ENCODE data around the gene CPNE6. TPM values are rescaled to one million over a fixed set of nuclear protein-coding genes. Genes with fewer than 3 reads are reported as not detected.
A peak's percentile ranks its signal among the peaks of the same experiment; 100 is the strongest.

The CPNE6 gene
- polyA plus RNA-seq, 1 experiment: not detected

DNA sequence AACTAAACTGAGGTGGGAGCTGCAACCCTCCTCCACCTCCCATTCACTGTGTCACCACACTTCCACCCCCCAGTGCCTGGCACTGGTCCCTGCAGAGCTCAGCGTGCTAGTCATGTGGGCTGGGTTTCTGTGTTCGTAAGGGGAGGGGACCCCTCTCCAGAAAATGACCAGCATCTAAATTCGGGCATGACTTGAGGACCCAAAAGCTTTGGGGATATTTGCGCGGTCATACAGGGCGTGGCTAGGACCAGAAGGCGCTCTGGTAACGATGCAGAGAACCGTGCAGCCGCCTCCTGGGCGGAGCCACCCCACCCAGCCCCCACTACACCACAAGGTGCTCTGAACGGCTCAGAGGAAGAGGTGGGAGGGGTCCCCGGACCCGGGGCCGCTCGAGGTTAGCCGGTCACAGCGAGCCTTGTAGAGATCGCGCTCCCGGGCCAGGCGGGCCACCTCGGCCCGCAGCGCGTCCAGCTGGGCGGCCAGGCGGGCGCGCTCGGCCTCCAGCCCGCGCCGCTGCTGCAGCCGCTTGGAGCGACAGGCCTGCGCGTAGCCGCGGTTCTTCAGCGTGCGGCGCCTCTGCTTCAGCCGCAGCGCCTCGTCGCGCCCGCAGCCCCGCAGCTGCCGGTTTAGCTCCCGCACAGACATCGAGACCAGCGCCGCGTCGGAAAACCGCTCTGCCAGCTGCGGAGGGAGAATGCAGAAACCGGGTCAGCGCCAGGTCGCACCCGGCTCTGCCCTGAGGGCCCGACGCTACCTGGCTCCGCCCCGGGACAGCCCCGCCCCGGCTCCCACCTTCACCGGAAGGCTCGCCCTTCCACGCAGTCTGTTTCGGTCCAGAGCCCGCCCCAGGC, 9.8 kb downstream of the CPNE6 start:
- no peak for DNase-seq (ENCODE audit: low read depth, low spot score)
- H3K27ac ChIP-seq (ENCODE audit: low read depth, low read length): no peak overlapping the region
- TF ChIP-seq, protein P1, sequence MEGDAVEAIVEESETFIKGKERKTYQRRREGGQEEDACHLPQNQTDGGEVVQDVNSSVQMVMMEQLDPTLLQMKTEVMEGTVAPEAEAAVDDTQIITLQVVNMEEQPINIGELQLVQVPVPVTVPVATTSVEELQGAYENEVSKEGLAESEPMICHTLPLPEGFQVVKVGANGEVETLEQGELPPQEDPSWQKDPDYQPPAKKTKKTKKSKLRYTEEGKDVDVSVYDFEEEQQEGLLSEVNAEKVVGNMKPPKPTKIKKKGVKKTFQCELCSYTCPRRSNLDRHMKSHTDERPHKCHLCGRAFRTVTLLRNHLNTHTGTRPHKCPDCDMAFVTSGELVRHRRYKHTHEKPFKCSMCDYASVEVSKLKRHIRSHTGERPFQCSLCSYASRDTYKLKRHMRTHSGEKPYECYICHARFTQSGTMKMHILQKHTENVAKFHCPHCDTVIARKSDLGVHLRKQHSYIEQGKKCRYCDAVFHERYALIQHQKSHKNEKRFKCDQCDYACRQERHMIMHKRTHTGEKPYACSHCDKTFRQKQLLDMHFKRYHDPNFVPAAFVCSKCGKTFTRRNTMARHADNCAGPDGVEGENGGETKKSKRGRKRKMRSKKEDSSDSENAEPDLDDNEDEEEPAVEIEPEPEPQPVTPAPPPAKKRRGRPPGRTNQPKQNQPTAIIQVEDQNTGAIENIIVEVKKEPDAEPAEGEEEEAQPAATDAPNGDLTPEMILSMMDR (IDR thresholded peaks at IDR 0.05; ENCODE audit: low read depth, low read length): no peak
- no peaks in the 10 kb centered on the region; the same call in 1 of the 2 replicates for H3K9me3 ChIP-seq (ENCODE audit: control insufficient read depth, insufficient read depth, low read length)
- ChIA-PET CTCF (interaction anchor here (1.4 to 4.3 kb wide), 6 partner anchors 9 to 80 kb away, joined by 4 to 29 read pairs (median 16); partner anchors contain the start of genes IRF9 and PCK2), POLR2A (interaction anchor here (0.6 to 2.1 kb wide), 2 partner anchors 23 to 29 kb away, joined by 3 to 6 read pairs; no protein-coding TSS in a partner anchor)
- H3K4me3 ChIP-seq (ENCODE audit: low read depth, low read length): peak overlapping the region; percentile 58
- H3K27me3 ChIP-seq (ENCODE audit: control insufficient read depth, insufficient read depth, low read length): peaks cover 68% of the 10 kb centered on the region

DNA sequence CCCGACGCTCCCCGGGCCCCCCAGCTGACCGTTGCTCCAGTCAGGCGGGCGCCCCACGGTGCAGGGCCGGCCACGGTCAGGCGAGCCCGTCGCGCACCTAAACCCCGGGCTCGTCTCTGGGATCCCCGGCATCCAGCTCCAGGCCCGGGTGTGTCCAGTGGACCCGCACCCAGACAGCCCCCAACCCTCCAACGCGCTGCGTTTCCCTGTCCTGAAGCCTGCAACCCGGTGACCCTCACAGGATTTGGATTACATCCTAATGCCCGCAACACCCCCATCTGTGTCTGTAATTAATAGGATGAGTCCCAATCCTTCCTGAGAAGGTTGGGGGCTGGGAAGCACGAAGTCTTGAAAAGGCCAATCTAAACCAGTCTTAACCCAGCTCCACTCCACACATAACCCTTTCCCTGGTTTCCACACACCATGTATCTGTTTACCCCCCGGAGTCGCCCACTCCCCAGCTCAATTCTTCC, 10.4 kb downstream of the CPNE6 start:
- Histone ChIP-seq H3K9me3 (ENCODE audit: control insufficient read depth, insufficient read depth, low read length) (no peaks in the 10 kb centered on the region; the same call in 1 of the 2 replicates), H3K4me3 (ENCODE audit: low read depth, low read length) (peak overlapping the region; percentile 58; the same call in 1 of the 2 replicates), H3K27ac (ENCODE audit: low read depth, low read length) (no peak overlapping the region), H3K27me3 (ENCODE audit: control insufficient read depth, insufficient read depth, low read length) (peaks cover 72% of the 10 kb centered on the region)
- no peak for DNase-seq (ENCODE audit: low read depth, low spot score)
- CTCF ChIA-PET: interaction anchor here (1.6 to 4.3 kb wide), 2 partner anchors 9 to 24 kb away, joined by 16 to 24 read pairs; no protein-coding TSS in a partner anchor
- POLR2A ChIA-PET: interaction anchor here (0.6 to 2.1 kb wide), 2 partner anchors 23 to 28 kb away, joined by 3 to 6 read pairs; no protein-coding TSS in a partner anchor
- TF ChIP-seq, protein P1 (IDR thresholded peaks at IDR 0.05; ENCODE audit: low read depth, low read length): no peak

DNA sequence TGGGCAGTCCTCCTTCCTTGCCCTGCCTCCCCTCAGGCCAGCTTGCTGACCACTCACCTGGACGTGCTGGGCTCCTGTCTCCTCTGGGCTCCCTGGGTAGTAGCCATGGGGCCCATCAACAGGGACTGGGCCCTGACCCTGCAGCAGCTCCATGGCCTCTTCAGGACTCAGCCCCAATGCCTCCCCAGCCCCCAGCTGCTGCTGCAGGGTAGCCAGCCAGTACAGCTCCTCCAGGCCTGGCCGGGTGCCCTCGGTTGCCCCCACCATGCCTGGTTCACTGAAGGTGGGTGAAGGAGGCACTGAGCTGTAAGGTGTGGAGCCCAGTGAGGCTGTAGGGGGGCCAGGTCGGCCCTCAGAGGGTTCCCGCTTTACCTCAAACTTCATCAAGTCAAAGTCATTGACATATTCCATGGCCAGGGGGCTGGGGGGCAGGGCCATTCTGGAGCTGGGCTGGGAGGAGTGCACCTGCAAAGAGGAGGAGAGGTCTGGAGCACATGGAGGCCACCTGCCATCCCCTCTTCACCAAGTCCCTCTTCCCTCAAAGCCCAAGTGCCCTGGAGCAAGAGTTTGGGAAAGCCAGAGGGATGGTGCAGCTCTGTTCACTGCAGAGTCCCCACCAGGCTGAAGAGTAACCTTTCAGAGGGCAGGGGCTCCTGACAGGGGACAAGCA, 11.2 kb downstream of the CPNE6 start:
- Histone ChIP-seq H3K4me3 (ENCODE audit: low read depth, low read length) (no peak overlapping the region), H3K9me3 (ENCODE audit: control insufficient read depth, insufficient read depth, low read length) (no peaks in the 10 kb centered on the region; the same call in 1 of the 2 replicates), H3K27me3 (ENCODE audit: control insufficient read depth, insufficient read depth, low read length) (peaks cover 69% of the 10 kb centered on the region), H3K27ac (ENCODE audit: low read depth, low read length) (no peak overlapping the region)
- ChIA-PET POLR2A (no interaction called here), CTCF (interaction anchor here (1.6 to 4.3 kb wide), 2 partner anchors 8 to 25 kb away, joined by 16 to 24 read pairs; no protein-coding TSS in a partner anchor)
- DNase-seq (ENCODE audit: low read depth, low spot score): no peak
- TF ChIP-seq, protein P1 (IDR thresholded peaks at IDR 0.05; ENCODE audit: low read depth, low read length): no peak

DNA sequence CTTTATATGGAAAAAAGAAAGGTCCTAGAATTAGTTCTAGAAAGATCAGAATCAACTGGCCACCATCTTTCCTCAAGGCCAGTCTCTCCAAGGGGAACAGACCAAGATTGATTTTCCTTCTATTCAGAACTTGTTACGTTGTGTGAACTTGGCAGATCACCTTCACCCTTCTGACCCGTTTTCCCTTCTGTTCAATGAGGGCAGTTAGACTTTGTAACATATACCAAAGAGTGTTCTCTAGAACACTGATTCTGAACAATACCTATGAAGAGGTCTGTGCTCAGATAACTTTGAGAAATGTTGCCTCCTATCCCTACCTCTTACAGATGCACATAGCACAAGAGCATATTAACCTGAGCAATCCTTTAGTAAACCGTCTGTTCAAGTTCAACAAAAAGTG, 12.1 kb downstream of the CPNE6 start:
- no peak overlapping the region for H3K27ac ChIP-seq (ENCODE audit: low read depth, low read length)
- no peak for DNase-seq (ENCODE audit: low read depth, low spot score)
- TF ChIP-seq, protein P1 (IDR thresholded peaks at IDR 0.05; ENCODE audit: low read depth, low read length): no peak

More for the DNA sequence above, 12.1 kb downstream of the CPNE6 start:
- CTCF ChIA-PET: no interaction called here
- no peak overlapping the region for H3K4me3 ChIP-seq (ENCODE audit: low read depth, low read length)
- POLR2A ChIA-PET: no interaction called here
- H3K27me3 ChIP-seq (ENCODE audit: control insufficient read depth, insufficient read depth, low read length): peaks cover 62% of the 10 kb centered on the region
- no peaks in the 10 kb centered on the region; the same call in 1 of the 2 replicates for H3K9me3 ChIP-seq (ENCODE audit: control insufficient read depth, insufficient read depth, low read length)
